IMR-90 (cell line): ENCODE data around the gene ZBTB8A. TPM values are rescaled to one million over a fixed set of nuclear protein-coding genes. Genes with fewer than 3 reads are reported as not detected.

ENCODE experiments used
- ATAC-seq: fragments of 200-7000 bp; cut with Tn5 transposase; 2 replicates; pipeline ENCODE4 v1.9.1; 2020; ENCODE audit warnings: low read depth, mild to moderate bottlenecking, moderate library complexity
- BruUV-seq: library from RNA; stranded (reverse); fragments of 400-500 nt; replicated peaks from 2 replicates; lab custom pipeline; 2021; lab: Mats Ljungman, UMichigan
- CTCF ChIA-PET: fragments of 300-600 bp; formaldehyde crosslinking; extraction: SDS; loops from one replicate; lab custom pipeline; 2021; ENCODE audit warnings: antibody characterized with exemption; lab: Yijun Ruan, JAX
- POLR2A ChIA-PET: fragments of 300-600 bp; sonication (Branson Sonifier 250); formaldehyde crosslinking; loops from one replicate; lab custom pipeline; 2022; ENCODE audit warnings: antibody characterized with exemption; ENCODE audit not compliant: unreplicated experiment; lab: Charles Lee
- DNase-seq: peaks from one replicate; pipeline ENCODE4 v3.0.0; 2013
- H2AFZ ChIP-seq: replicated peaks from 2 replicates; pipeline ENCODE3; 2013; ENCODE audit warnings: low read length, mild to moderate bottlenecking; ENCODE audit not compliant: poor library complexity
- H2AK5ac ChIP-seq: 2 replicates; pipeline ENCODE4 v1.6.1; 2013; ENCODE audit warnings: low read depth, low read length, inconsistent platforms
- H2AK9ac ChIP-seq: replicated peaks from 2 replicates; pipeline ENCODE3; 2013; ENCODE audit warnings: mild to moderate bottlenecking, low read depth, low read length, moderate library complexity; ENCODE audit not compliant: poor library complexity
- H2BK120ac ChIP-seq: 2 replicates; pipeline ENCODE4 v1.6.1; 2013; ENCODE audit warnings: low read depth, low read length, inconsistent platforms
- H2BK15ac ChIP-seq: 3 replicates; pipeline ENCODE4 v1.6.1; 2013; ENCODE audit warnings: low read depth, low read length, inconsistent platforms
- H2BK20ac ChIP-seq: 2 replicates; pipeline ENCODE4 v1.6.1; 2013; ENCODE audit warnings: low read depth, mild to moderate bottlenecking, inconsistent platforms, low read length, moderate library complexity
- H2BK5ac ChIP-seq: 2 replicates; pipeline ENCODE4 v1.6.1; 2013; ENCODE audit warnings: mild to moderate bottlenecking, low read depth, low read length, inconsistent platforms; ENCODE audit not compliant: poor library complexity, severe bottlenecking
- H3K14ac ChIP-seq: replicated peaks from 2 replicates; pipeline ENCODE4 v1.6.1; 2013; ENCODE audit warnings: low read depth, low read length, inconsistent platforms
- H3K18ac ChIP-seq: 2 replicates; pipeline ENCODE4 v1.6.1; 2013; ENCODE audit warnings: low read depth, low read length, control low read depth
- H3K23ac ChIP-seq: 2 replicates; pipeline ENCODE4 v1.6.1; 2013; ENCODE audit warnings: low read depth, low read length, inconsistent platforms
- H3K27ac ChIP-seq: 2 replicates; pipeline ENCODE4 v1.5.1; 2013; ENCODE audit warnings: mild to moderate bottlenecking, control low read depth, low read length; ENCODE audit not compliant: insufficient read depth
- H3K27me3 ChIP-seq: 2 replicates; pipeline ENCODE4 v1.6.1; 2013; ENCODE audit warnings: low read length; ENCODE audit not compliant: control insufficient read depth, insufficient read depth
- H3K36me3 ChIP-seq: 2 replicates; pipeline ENCODE4 v1.6.1; 2013; ENCODE audit warnings: low read length, mixed read lengths; ENCODE audit not compliant: control insufficient read depth, insufficient read depth
- H3K4ac ChIP-seq: 2 replicates; pipeline ENCODE4 v1.6.1; 2013; ENCODE audit warnings: low read depth, low read length, inconsistent platforms
- H3K4me1 ChIP-seq: 2 replicates; pipeline ENCODE4 v1.6.1; 2013; ENCODE audit warnings: low read length, mixed read lengths; ENCODE audit not compliant: control insufficient read depth, insufficient read depth
- H3K4me2 ChIP-seq: 2 replicates; pipeline ENCODE4 v1.6.1; 2013; ENCODE audit warnings: low read depth, mild to moderate bottlenecking, control low read depth, low read length, moderate library complexity
- H3K4me3 ChIP-seq: 2 replicates; pipeline ENCODE4 v1.5.1; 2013; ENCODE audit warnings: low read depth, mild to moderate bottlenecking, control low read depth, low read length, moderate library complexity; ENCODE audit not compliant: insufficient read depth
- H3K56ac ChIP-seq: 2 replicates; pipeline ENCODE4 v1.6.1; 2013; ENCODE audit warnings: low read length, inconsistent platforms; ENCODE audit not compliant: insufficient read depth; ENCODE audit errors: extremely low read depth
- H3K79me1 ChIP-seq, 2 experiments: 2 replicates each; pipeline ENCODE4 v1.6.1; 2013; ENCODE audit warnings: low read length in 2 of 2, inconsistent platforms in 1 of 2, low read depth in 1 of 2
- H3K9ac ChIP-seq: 2 replicates; pipeline ENCODE4 v1.6.1; 2013; ENCODE audit warnings: low read depth, low read length, control low read depth
- H3K9me1 ChIP-seq: 2 replicates; pipeline ENCODE4 v1.6.1; 2013; ENCODE audit warnings: low read length, inconsistent platforms; ENCODE audit not compliant: insufficient read depth
- H3K9me3 ChIP-seq: 2 replicates; pipeline ENCODE4 v1.6.1; 2013; ENCODE audit warnings: low read length; ENCODE audit not compliant: control insufficient read depth, insufficient read depth
- H4K20me1 ChIP-seq: 2 replicates; pipeline ENCODE4 v1.6.1; 2013; ENCODE audit warnings: low read length, inconsistent platforms; ENCODE audit not compliant: insufficient read depth
- H4K5ac ChIP-seq: 2 replicates; pipeline ENCODE4 v1.6.1; 2013; ENCODE audit warnings: mild to moderate bottlenecking, low read depth, low read length, control low read depth
- H4K8ac ChIP-seq, 2 experiments: 2 replicates each; pipeline ENCODE4 v1.6.1; 2013; ENCODE audit warnings: low read depth in 2 of 2, low read length in 2 of 2, control low read depth in 1 of 2, inconsistent platforms in 1 of 2
- H4K91ac ChIP-seq: 2 replicates; pipeline ENCODE4 v1.6.1; 2013; ENCODE audit warnings: low read depth, low read length, inconsistent platforms; ENCODE audit not compliant: insufficient read depth
- BHLHE40 ChIP-seq: fragments of 150-350 bp; IDR thresholded peaks from 2 replicates; pipeline ENCODE4 v1.6.1; 2016; ENCODE audit warnings: mild to moderate bottlenecking, low read depth, low read length
- CHD1 ChIP-seq: IDR thresholded peaks from 2 replicates; pipeline ENCODE4 v1.6.1; 2012; ENCODE audit warnings: low read depth, low read length, improper control_type of control experiment
- WGBS, 2 experiments: methylation state at CpG; one replicate each; pipeline versions ENCODE4 v1.1.5 to v1.1.7; 2013; ENCODE audit warnings: missing lambda C conversion rate in 2 of 2; ENCODE audit not compliant: insufficient read length in 1 of 2; ENCODE audit errors: extremely low coverage in 2 of 2; 5-methylcytosine and 5-hydroxymethylcytosine counted together
- dilution Hi-C: fragments of 300-500 bp; cut with HindIII; formaldehyde crosslinking; loops from one replicate; pipeline ENCODE4 v1.14.3; 2018; ENCODE audit warnings: low sequenced_read_pairs; ENCODE audit not compliant: unreplicated experiment
- in situ Hi-C: fragments of 300-500 bp; cut with MboI; formaldehyde crosslinking; loops from 3 replicates; pipeline ENCODE4 v1.14.3; 2019; ENCODE audit warnings: low sequenced_read_pairs, inconsistent platforms, mixed read lengths
- intact Hi-C: fragments of 100-400 bp; cut with micrococcal nuclease; formaldehyde crosslinking; loops from 2 replicates; pipeline ENCODE4 v1.10.0; 2022
- polyA plus RNA-seq, 3 experiments: library from polyadenylated mRNA; depleted of rRNA; stranded (reverse); fragments of >200 nt; gene quantifications; 2 replicates each; pipeline ENCODE4 v1.2.3, GENCODE V29; 2012; ENCODE audit warnings: low replicate concordance in 1 of 3
- total RNA-seq: library from RNA; depleted of rRNA; stranded (reverse); fragments of >200 nt; gene quantifications from 2 replicates; pipeline ENCODE4 v1.2.3, GENCODE V29; 2012

ZBTB8A gene
- total and polyA plus RNA-seq, 2 of the 4 experiments (the other 2 are of a cell fraction) = 2.1 to 6.1 TPM

GRCh38 chr1:32636914-32637645 is 97.9 kb downstream of the ZBTB8A start:
- Histone ChIP-seq H3K36me3 (peaks cover 10% of the 10 kb centered on the region), H3K4me3 (no peak overlapping the region), H4K8ac (no peak overlapping the region), H2AFZ (no peak overlapping the region), H3K4me1 (no peaks in the 10 kb centered on the region), H2AK9ac (no peak overlapping the region), H2AK5ac (no peak overlapping the region), H3K4ac (no peak overlapping the region), H3K14ac (no peak overlapping the region), H3K9me1 (peaks cover 8% of the 10 kb centered on the region), H2BK5ac (no peak overlapping the region), H3K9ac (no peak overlapping the region), H2BK15ac (no peak overlapping the region), H3K27me3 (no peaks in the 10 kb centered on the region), H3K56ac (no peak overlapping the region), H3K4me2 (no peak overlapping the region), H3K9me3 (no peaks in the 10 kb centered on the region), H3K23ac (no peak overlapping the region), H3K79me1 (peaks cover 19 to 42% of the 10 kb centered on the region in 2 experiments), H4K5ac (no peak overlapping the region), H3K18ac (no peak overlapping the region), H4K91ac (no peak overlapping the region), H2BK120ac (no peak overlapping the region), H4K20me1 (peaks cover 3% of the 10 kb centered on the region), H2BK20ac (no peak overlapping the region), H3K27ac (no peak overlapping the region)
- intact Hi-C loops (no loop called here), in situ Hi-C loops (no loop called here), dilution Hi-C loops (no loop called here)
- 100% methylated on average over 4 of the region's 16 CpGs; no CpG with 5 or more reads in 1 of the 2 experiments for WGBS, 2 experiments
- DNase-seq = no peak
- ChIA-PET POLR2A (no interaction called here), CTCF (interaction anchor here (0.6 to 1.1 kb wide), 3 partner anchors 14 to 431 kb away, joined by 3 to 9 read pairs (median 4); partner anchors contain the start of gene RBBP4)
- BruUV-seq = no TSS peak
- ATAC-seq = no peak
- TF ChIP-seq CHD1 (no peak), BHLHE40 (no peak)
